Mucosa of stomach (tissue), 1 donor: ENCODE measurements around the gene ELOVL5.

Experiments
- H3K27me3 ChIP-seq: one replicate; pipeline ENCODE4 v1.7.0; 2013; ENCODE audit warnings: mild to moderate bottlenecking, low read length; ENCODE audit not compliant: control insufficient read depth, insufficient read depth
- H3K36me3 ChIP-seq: one replicate; pipeline ENCODE4 v1.7.0; 2013; ENCODE audit warnings: low read length; ENCODE audit not compliant: control insufficient read depth, insufficient read depth
- H3K4me1 ChIP-seq: one replicate; pipeline ENCODE4 v1.7.0; 2013; ENCODE audit warnings: mild to moderate bottlenecking, low read length; ENCODE audit not compliant: control insufficient read depth, insufficient read depth
- H3K4me3 ChIP-seq: one replicate; pipeline ENCODE4 v1.7.0; 2013; ENCODE audit warnings: low read length
- H3K9ac ChIP-seq: one replicate; pipeline ENCODE4 v1.7.0; 2013; ENCODE audit warnings: mild to moderate bottlenecking, low read length, moderate library complexity
- H3K9me3 ChIP-seq: one replicate; pipeline ENCODE4 v1.7.0; 2013; ENCODE audit warnings: mild to moderate bottlenecking, low read length, moderate library complexity; ENCODE audit not compliant: control insufficient read depth
- donor health status: Pancreatic carcinoma.

The ELOVL5 gene

GRCh38 chr6:53294611-53295010 is 54.1 kb downstream of the ELOVL5 start:
- H3K9ac ChIP-seq = no peak overlapping the region
- H3K4me1 ChIP-seq = no peaks in the 10 kb centered on the region
- H3K4me3 ChIP-seq = no peak overlapping the region
- no peaks in the 10 kb centered on the region for H3K9me3 ChIP-seq
- H3K27me3 ChIP-seq = no peaks in the 10 kb centered on the region
- H3K36me3 ChIP-seq = no peaks in the 10 kb centered on the region

DNA sequence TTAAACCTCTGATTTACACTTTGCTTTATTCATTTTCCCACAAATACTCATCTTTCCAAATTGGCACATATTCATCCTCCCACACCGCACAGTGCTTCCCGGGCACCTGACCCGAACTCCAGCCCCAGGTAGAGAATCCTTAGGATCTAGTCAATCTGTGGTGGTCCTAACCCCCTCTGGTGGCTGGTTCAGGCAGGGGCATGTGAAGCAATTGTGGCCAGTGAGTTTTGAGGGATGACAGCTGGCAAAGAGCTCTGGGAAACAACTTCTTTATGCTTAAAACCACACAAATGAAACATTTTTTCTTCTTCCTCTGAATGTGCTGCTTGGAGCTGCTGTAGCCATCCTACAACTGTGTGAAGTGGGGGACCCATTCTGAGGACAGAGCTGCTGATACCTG is 54.7 kb downstream of the ELOVL5 start:
- no peaks in the 10 kb centered on the region for H3K9me3 ChIP-seq
- no peak overlapping the region for H3K9ac ChIP-seq
- no peaks in the 10 kb centered on the region for H3K27me3 ChIP-seq
- no peaks in the 10 kb centered on the region for H3K4me1 ChIP-seq
- no peaks in the 10 kb centered on the region for H3K36me3 ChIP-seq
- no peak overlapping the region for H3K4me3 ChIP-seq

- Histone ChIP-seq H3K4me3 (no peak overlapping the region), H3K4me1 (no peaks in the 10 kb centered on the region)
Measured at GRCh38 chr6:53293691-53294090, 55.1 kb downstream of the ELOVL5 start.

DNA sequence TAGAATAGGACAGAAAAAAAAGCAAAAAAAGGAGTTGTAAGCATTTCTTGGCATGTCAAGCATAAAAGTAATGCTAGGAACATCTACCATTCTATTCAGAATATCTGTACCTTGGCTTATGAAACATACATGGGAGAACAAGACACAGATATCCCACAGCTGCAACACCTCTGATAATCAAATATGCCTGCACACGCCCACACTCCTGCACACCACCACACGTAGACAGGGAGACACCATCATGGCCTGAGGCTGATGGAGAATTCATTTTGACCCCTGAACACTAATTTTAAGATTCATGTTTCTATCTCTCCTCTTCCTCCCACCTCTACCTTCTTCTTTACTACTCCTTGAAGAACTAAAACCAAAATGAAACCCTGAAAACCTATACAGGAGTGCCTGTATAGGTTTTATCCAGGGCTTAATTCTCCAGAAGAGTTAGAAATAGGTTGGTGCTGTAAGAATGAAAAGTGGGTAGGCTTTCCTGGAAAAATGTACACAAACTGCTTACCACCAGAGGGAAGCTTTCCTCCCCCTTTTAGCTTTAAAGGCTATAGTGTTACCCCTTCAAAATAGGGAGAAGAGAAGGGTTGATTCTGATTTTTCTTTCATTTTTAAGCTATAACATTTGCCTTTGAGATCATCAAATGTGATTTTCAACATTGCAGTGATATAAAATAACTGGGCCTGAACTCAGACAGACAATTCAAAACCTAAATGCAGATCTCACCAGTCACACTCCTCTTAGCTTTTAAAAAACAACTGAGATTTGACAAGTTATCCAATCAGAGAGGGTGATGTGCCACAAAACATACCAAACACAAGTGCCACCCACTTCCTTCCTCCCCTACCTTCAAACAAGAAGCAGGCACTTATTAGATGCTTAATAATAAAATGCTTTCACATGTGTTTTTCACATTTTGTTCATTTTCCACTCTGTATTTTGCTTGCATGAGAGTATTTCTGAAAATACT is 57.9 kb downstream of the ELOVL5 start:
- H3K36me3 ChIP-seq = no peaks in the 10 kb centered on the region
- no peaks in the 10 kb centered on the region for H3K27me3 ChIP-seq
- no peak overlapping the region for H3K9ac ChIP-seq

More at GRCh38 chr6:53293691-53294090, 55.1 kb downstream of the ELOVL5 start:
- no peak overlapping the region for H3K9ac ChIP-seq
- H3K27me3 ChIP-seq = no peaks in the 10 kb centered on the region
- H3K9me3 ChIP-seq = no peaks in the 10 kb centered on the region
- H3K36me3 ChIP-seq = no peaks in the 10 kb centered on the region

GRCh38 chr6:53287336-53288225 is 61.2 kb downstream of the ELOVL5 start:
- Histone ChIP-seq H3K27me3 (no peaks in the 10 kb centered on the region), H3K36me3 (no peaks in the 10 kb centered on the region), H3K9me3 (no peaks in the 10 kb centered on the region), H3K4me1 (no peaks in the 10 kb centered on the region), H3K9ac (no peak overlapping the region), H3K4me3 (no peak overlapping the region)

More for the DNA sequence above, 57.9 kb downstream of the ELOVL5 start:
- Histone ChIP-seq H3K4me3 (no peak overlapping the region), H3K9me3 (no peaks in the 10 kb centered on the region), H3K4me1 (no peaks in the 10 kb centered on the region)

- Histone ChIP-seq H3K36me3 (no peaks in the 10 kb centered on the region), H3K9ac (no peak overlapping the region), H3K27me3 (no peaks in the 10 kb centered on the region), H3K9me3 (no peaks in the 10 kb centered on the region), H3K4me1 (no peaks in the 10 kb centered on the region), H3K4me3 (no peak overlapping the region)
Measured at GRCh38 chr6:53284901-53285300, 63.8 kb downstream of the ELOVL5 start.

DNA sequence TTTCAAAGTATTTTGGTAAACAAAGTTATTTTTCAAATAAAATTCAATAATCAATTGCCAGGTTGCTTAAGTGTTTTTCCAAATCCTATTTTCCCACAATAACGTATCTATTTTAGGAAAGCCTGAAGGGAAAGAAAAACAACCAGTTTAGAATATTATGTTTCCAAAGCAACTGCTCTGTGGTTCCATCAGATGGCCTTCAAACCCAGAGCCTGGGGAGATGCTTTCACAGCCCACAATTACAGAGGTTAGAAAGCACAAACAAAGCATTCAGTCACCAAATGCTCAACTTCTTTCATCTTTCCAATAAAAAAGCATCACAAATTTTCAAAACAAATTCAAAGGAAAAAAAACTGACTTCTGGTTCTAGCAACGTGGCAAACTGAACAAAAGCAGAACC is 66.0 kb downstream of the ELOVL5 start:
- H3K4me1 ChIP-seq = no peaks in the 10 kb centered on the region
- H3K9ac ChIP-seq = no peak overlapping the region
- H3K9me3 ChIP-seq = no peaks in the 10 kb centered on the region
- no peaks in the 10 kb centered on the region for H3K27me3 ChIP-seq
- no peaks in the 10 kb centered on the region for H3K36me3 ChIP-seq
- H3K4me3 ChIP-seq = no peak overlapping the region

DNA sequence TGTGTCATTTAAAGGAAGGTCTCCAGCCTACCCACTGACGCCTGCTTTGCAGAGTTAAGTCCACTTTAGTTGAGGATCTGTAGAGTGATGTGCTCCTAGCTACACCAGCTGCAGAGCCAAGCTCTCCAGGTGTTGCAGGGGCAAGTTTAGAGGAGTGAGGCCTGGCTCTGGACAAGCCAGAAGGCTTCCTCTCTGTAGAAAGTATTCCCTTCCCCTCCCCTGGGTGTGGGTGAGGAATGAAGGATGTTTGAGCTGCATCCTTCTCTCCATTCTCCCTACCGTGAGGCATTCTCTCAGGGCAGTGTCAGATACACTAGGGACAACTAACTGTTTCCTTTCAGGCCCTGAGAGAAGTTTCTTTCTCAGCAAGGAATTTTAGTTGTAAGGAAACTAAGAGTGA is 66.5 kb downstream of the ELOVL5 start:
- no peaks in the 10 kb centered on the region for H3K36me3 ChIP-seq
- no peaks in the 10 kb centered on the region for H3K27me3 ChIP-seq
- no peaks in the 10 kb centered on the region for H3K9me3 ChIP-seq
- H3K4me1 ChIP-seq = no peaks in the 10 kb centered on the region
- H3K4me3 ChIP-seq = no peak overlapping the region
- no peak overlapping the region for H3K9ac ChIP-seq

- no peaks in the 10 kb centered on the region for H3K9me3 ChIP-seq
- H3K9ac ChIP-seq = no peak overlapping the region
- H3K36me3 ChIP-seq = no peaks in the 10 kb centered on the region
- no peak overlapping the region for H3K4me3 ChIP-seq
- no peaks in the 10 kb centered on the region for H3K4me1 ChIP-seq
- H3K27me3 ChIP-seq = no peaks in the 10 kb centered on the region
Measured at GRCh38 chr6:53281518-53282215, 67.1 kb downstream of the ELOVL5 start.

DNA sequence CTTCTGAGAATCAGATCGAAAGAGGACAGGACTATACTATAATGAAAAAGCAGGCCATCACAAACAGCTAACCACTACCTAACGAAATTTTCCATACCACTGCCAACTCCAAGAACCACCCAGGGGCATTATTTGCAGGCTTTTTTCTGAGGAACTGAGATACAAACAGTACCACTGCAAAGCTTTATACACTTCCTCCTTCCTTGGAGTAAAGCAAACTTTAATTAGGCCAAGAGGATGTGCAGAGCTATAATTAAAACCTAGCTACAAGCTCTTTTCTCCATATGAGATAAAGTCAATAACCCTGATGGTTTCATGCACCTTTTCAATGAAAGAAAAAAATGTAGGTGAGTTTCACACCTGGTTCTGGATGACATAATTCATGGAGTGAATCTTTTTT is 68.5 kb downstream of the ELOVL5 start:
- H3K9me3 ChIP-seq = no peaks in the 10 kb centered on the region
- no peaks in the 10 kb centered on the region for H3K27me3 ChIP-seq
- no peaks in the 10 kb centered on the region for H3K36me3 ChIP-seq
- no peaks in the 10 kb centered on the region for H3K4me1 ChIP-seq
- H3K4me3 ChIP-seq = no peak overlapping the region
- H3K9ac ChIP-seq = no peak overlapping the region

- H3K36me3 ChIP-seq = no peaks in the 10 kb centered on the region
- no peak overlapping the region for H3K4me3 ChIP-seq
- no peak overlapping the region for H3K9ac ChIP-seq
- H3K4me1 ChIP-seq = no peaks in the 10 kb centered on the region
- no peaks in the 10 kb centered on the region for H3K9me3 ChIP-seq
- no peaks in the 10 kb centered on the region for H3K27me3 ChIP-seq
Measured at GRCh38 chr6:53279293-53279692, 69.5 kb downstream of the ELOVL5 start.
